ENCODE data around the gene DST. TPM values are rescaled to one million over a fixed set of nuclear protein-coding genes. Genes with fewer than 3 reads are reported as not detected.

Gene DST
- total RNA-seq, 1 donor from 2014 or later, result 151 TPM

- H3K36me3 Mint-ChIP-seq (ENCODE audit: insufficient read depth), result no peaks in the 10 kb centered on the region
- no peak overlapping the region for H3K4me3 Mint-ChIP-seq (ENCODE audit: low read depth)
- no peak overlapping the region for H3K27ac Mint-ChIP-seq
- no peaks in the 10 kb centered on the region for H3K4me1 Mint-ChIP-seq (ENCODE audit: low read depth)
- H3K27me3 Mint-ChIP-seq, result peaks cover 2% of the 10 kb centered on the region
- TF ChIP-seq CTCF (IDR thresholded peaks at IDR 0.05; ENCODE audit: unreplicated experiment), result no peak
- no peak for DNase-seq (ENCODE audit: low spot score, unreplicated experiment)
- H3K9me3 Mint-ChIP-seq (ENCODE audit: low read depth), result peaks cover 4% of the 10 kb centered on the region
These were observed 222.4 kb downstream of the DST start for GRCh38 chr6:56420296-56420695.

GRCh38 chr6:56419191-56419590 lies 223.5 kb downstream of the DST start:
- Mint-ChIP-seq H3K27ac (no peak overlapping the region), H3K4me1 (ENCODE audit: low read depth) (no peaks in the 10 kb centered on the region), H3K4me3 (ENCODE audit: low read depth) (no peak overlapping the region), H3K9me3 (ENCODE audit: low read depth) (peaks cover 4% of the 10 kb centered on the region), H3K27me3 (peaks cover 2% of the 10 kb centered on the region), H3K36me3 (ENCODE audit: insufficient read depth) (no peaks in the 10 kb centered on the region)
- no peak for TF ChIP-seq CTCF (IDR thresholded peaks at IDR 0.05; ENCODE audit: unreplicated experiment)
- no peak for DNase-seq (ENCODE audit: low spot score, unreplicated experiment)

- no peak for DNase-seq (ENCODE audit: low spot score, unreplicated experiment)
- Mint-ChIP-seq H3K4me1 (ENCODE audit: low read depth) (no peaks in the 10 kb centered on the region), H3K36me3 (ENCODE audit: insufficient read depth) (no peaks in the 10 kb centered on the region), H3K27ac (no peak overlapping the region), H3K4me3 (ENCODE audit: low read depth) (no peak overlapping the region), H3K27me3 (no peaks in the 10 kb centered on the region), H3K9me3 (ENCODE audit: low read depth) (peaks cover 4% of the 10 kb centered on the region)
- no peak for TF ChIP-seq CTCF (IDR thresholded peaks at IDR 0.05; ENCODE audit: unreplicated experiment)
These were observed 224.9 kb downstream of the DST start for GRCh38 chr6:56417823-56418222.

GRCh38 chr6:56416247-56416646 lies 226.4 kb downstream of the DST start:
- no peak overlapping the region for H3K27ac Mint-ChIP-seq

GRCh38 chr6:56408976-56409375 lies 233.7 kb downstream of the DST start:
- Mint-ChIP-seq H3K27ac (no peak overlapping the region), H3K4me1 (ENCODE audit: low read depth) (peaks cover 22% of the 10 kb centered on the region), H3K9me3 (ENCODE audit: low read depth) (no peaks in the 10 kb centered on the region), H3K4me3 (ENCODE audit: low read depth) (no peak overlapping the region), H3K27me3 (no peaks in the 10 kb centered on the region), H3K36me3 (ENCODE audit: insufficient read depth) (no peaks in the 10 kb centered on the region)
- TF ChIP-seq CTCF (IDR thresholded peaks at IDR 0.05; ENCODE audit: unreplicated experiment), result no peak
- DNase-seq (ENCODE audit: low spot score, unreplicated experiment), result no peak

More at GRCh38 chr6:56416247-56416646, 226.4 kb downstream of the DST start:
- Mint-ChIP-seq H3K36me3 (ENCODE audit: insufficient read depth) (no peaks in the 10 kb centered on the region), H3K27me3 (no peaks in the 10 kb centered on the region), H3K9me3 (ENCODE audit: low read depth) (no peaks in the 10 kb centered on the region), H3K4me3 (ENCODE audit: low read depth) (no peak overlapping the region), H3K4me1 (ENCODE audit: low read depth) (peaks cover 3% of the 10 kb centered on the region)
- no peak for TF ChIP-seq CTCF (IDR thresholded peaks at IDR 0.05; ENCODE audit: unreplicated experiment)
- no peak for DNase-seq (ENCODE audit: low spot score, unreplicated experiment)

Measured in progenitor cell of endocrine pancreas (in vitro differentiated cells).